Measurements from ENCODE around the gene UQCRC2. TPM values are rescaled to one million over a fixed set of nuclear protein-coding genes. Genes with fewer than 3 reads are reported as not detected.

UQCRC2 gene
- total RNA-seq, 1 experiment from 2014 or later = 249 TPM

GRCh38 chr16:21980032-21980431, 26.9 kb downstream of the UQCRC2 start (continued):
- TF ChIP-seq CTCF (IDR thresholded peaks at IDR 0.05 in 2 of 3, conservative IDR thresholded peaks at IDR 0.05 in 1 of 3; ENCODE audit: borderline replicate concordance in 1 of 3, insufficient read depth in 1 of 3, low read depth in 2 of 3, low read length in 2 of 3) (no peak), SIN3A (IDR thresholded peaks at IDR 0.05; ENCODE audit: low read depth) (no peak), ZFX (IDR thresholded peaks at IDR 0.05) (no peak), EZH2 (IDR thresholded peaks at IDR 0.05) (no peak), JUND (IDR thresholded peaks at IDR 0.05) (no peak), SRF (IDR thresholded peaks at IDR 0.05; ENCODE audit: low read depth) (no peak), ZBTB33 (IDR thresholded peaks at IDR 0.05; ENCODE audit: extremely low read depth, insufficient replicate concordance, low read length) (no peak)

GRCh38 chr16:21982108-21982507, 28.9 kb downstream of the UQCRC2 start:
- no peak overlapping the region for H3K9ac ChIP-seq (ENCODE audit: low read length)
- TF ChIP-seq SIN3A (IDR thresholded peaks at IDR 0.05; ENCODE audit: low read depth) (no peak), CTCF (IDR thresholded peaks at IDR 0.05 in 2 of 3, conservative IDR thresholded peaks at IDR 0.05 in 1 of 3; ENCODE audit: borderline replicate concordance in 1 of 3, insufficient read depth in 1 of 3, low read depth in 2 of 3, low read length in 2 of 3) (peak in 1 of 3 experiments; percentile 22; a peak in 1 of 6 replicates), CEBPB (IDR thresholded peaks at IDR 0.05; ENCODE audit: low read depth) (no peak), EZH2 (IDR thresholded peaks at IDR 0.05) (no peak), SRF (IDR thresholded peaks at IDR 0.05; ENCODE audit: low read depth) (no peak), RAD21 (IDR thresholded peaks at IDR 0.05; ENCODE audit: low read depth) (no peak), POLR2A (IDR thresholded peaks at IDR 0.05; ENCODE audit: borderline replicate concordance, extremely low read depth, insufficient read depth, insufficient read length) (no peak)
- no peaks in the 10 kb centered on the region for H4K20me1 ChIP-seq (ENCODE audit: insufficient read depth)
- BruUV-seq (replicated peaks) = no TSS peak
- peaks cover 61 to 62% of the 10 kb centered on the region in 2 experiments for H3K36me3 ChIP-seq (ENCODE audit: control insufficient read depth in 1 of 2, insufficient read depth in 2 of 2, low read length in 2 of 2)
- no peaks in the 10 kb centered on the region for H3K9me2 ChIP-seq (ENCODE audit: insufficient read depth)
- DNase-seq (ENCODE audit: low read depth, low spot score) (no peak), ATAC-seq (peak; percentile 59; the same call in 1 of the 2 replicates)
- H2AFZ ChIP-seq (ENCODE audit: low read depth, low read length, poor library complexity, severe bottlenecking) = no peak overlapping the region
- no peak overlapping the region for H3K27ac ChIP-seq (ENCODE audit: low read depth, low read length)
- ChIA-PET CTCF (interaction anchor here (0.9 to 2.2 kb wide), 3 partner anchors 22 to 206 kb away, joined by 3 to 8 read pairs (median 3); no protein-coding TSS in a partner anchor), POLR2A (no interaction called here), RAD21 (ENCODE audit: low non-redundant PET in 1 of 2, low total read pairs in 2 of 2, uncharacterized antibody in 2 of 2, unreplicated experiment in 2 of 2) (interaction anchor here in 1 of 2 experiments (0.5 kb wide), 1 partner anchor 18 kb away, joined by 3 read pairs; no protein-coding TSS in a partner anchor)
- H3K9me3 ChIP-seq (ENCODE audit: control insufficient read depth in 1 of 2, insufficient read depth in 1 of 2, low read depth in 1 of 2, low read length in 2 of 2) = no peaks in the 10 kb centered on the region
- intact Hi-C loops (cut with micrococcal nuclease) = no loop called here
- no peak overlapping the region for H3K4me2 ChIP-seq (ENCODE audit: low read length)
- no peaks in the 10 kb centered on the region for H3K79me2 ChIP-seq (ENCODE audit: insufficient read depth, low read length)
- H3K27me3 ChIP-seq (ENCODE audit: insufficient read depth, low read length) = no peaks in the 10 kb centered on the region
- H3K4me3 ChIP-seq (replicated peaks in 1 of 2; ENCODE audit: low read depth in 1 of 2, low read length in 2 of 2) = no peak overlapping the region
- peaks cover 0 to 5% of the 10 kb centered on the region in 2 experiments; a peak in 1 of 4 replicates for H3K4me1 ChIP-seq (ENCODE audit: control insufficient read depth in 1 of 2, insufficient read depth in 2 of 2, low read length in 2 of 2)
